HepG2 (cell line): Measurements from ENCODE around the gene ARMH3. TPM values are rescaled to one million over a fixed set of nuclear protein-coding genes. Genes with fewer than 3 reads are reported as not detected.

ENCODE experiments used
- ASH2L ChIP-seq: fragments of 300-600, 200-600 bp; sonication (generic); IDR thresholded peaks from 2 replicates; pipeline ENCODE4 v1.7.0; 2017; ENCODE audit warnings: low read depth, mild to moderate bottlenecking, moderate library complexity, mixed read lengths, low read length; ENCODE audit not compliant: insufficient read length
- EZH2 ChIP-seq: conservative IDR thresholded peaks from 2 replicates; pipeline ENCODE4 v1.6.1; 2012; ENCODE audit warnings: mild to moderate bottlenecking, low read depth, low read length, moderate library complexity
- GABPB1 ChIP-seq: IDR thresholded peaks from 2 replicates; pipeline ENCODE4 v1.6.1; 2016; ENCODE audit warnings: mild to moderate bottlenecking, missing genetic modification reagents, moderate library complexity, missing compliant biosample characterization
- MED1 ChIP-seq: sonication (generic); formaldehyde crosslinking; IDR thresholded peaks from 2 replicates; pipeline ENCODE4 v1.4.0; 2020; ENCODE audit warnings: missing genetic modification reagents
- NFRKB ChIP-seq: fragments of 450-650 bp; IDR thresholded peaks from 2 replicates; pipeline ENCODE4 v1.6.1; 2017
- NR2F6 ChIP-seq, 2 experiments: IDR thresholded peaks; 2 replicates each; pipeline ENCODE4 v1.6.1; 2016; ENCODE audit warnings: antibody characterized with exemption in 1 of 2, mild to moderate bottlenecking in 1 of 2
- RERE ChIP-seq: IDR thresholded peaks from 2 replicates; pipeline ENCODE4 v1.6.1; 2016; ENCODE audit warnings: low read depth, missing genetic modification reagents, missing compliant biosample characterization
- SALL2 ChIP-seq: sonication (generic); formaldehyde crosslinking; IDR thresholded peaks from 2 replicates; pipeline ENCODE4 v1.8.1; 2023; ENCODE audit warnings: mild to moderate bottlenecking, missing genetic modification reagents, inconsistent platforms
- TFAP4 ChIP-seq: sonication (generic); IDR thresholded peaks from 2 replicates; pipeline ENCODE4 v1.6.1; 2016; ENCODE audit warnings: low read depth, borderline replicate concordance
- ZBTB3 ChIP-seq: sonication (generic); formaldehyde crosslinking; IDR thresholded peaks from 2 replicates; pipeline ENCODE4 v1.4.0; 2020; ENCODE audit warnings: low read depth, mild to moderate bottlenecking, moderate library complexity, missing genetic modification reagents, borderline replicate concordance
- ZFP90 ChIP-seq: sonication (generic); formaldehyde crosslinking; IDR thresholded peaks from 2 replicates; pipeline ENCODE4 v1.8.0; 2022; ENCODE audit warnings: missing genetic modification reagents, mild to moderate bottlenecking, inconsistent platforms, borderline replicate concordance
- ZNF33A ChIP-seq: sonication (generic); formaldehyde crosslinking; IDR thresholded peaks from 2 replicates; pipeline ENCODE4 v1.5.1; 2020; ENCODE audit warnings: missing genetic modification reagents, mild to moderate bottlenecking, moderate library complexity, borderline replicate concordance
- ZNF546 ChIP-seq: sonication (generic); formaldehyde crosslinking; conservative IDR thresholded peaks from 2 replicates; pipeline ENCODE4 v1.8.1; 2023; ENCODE audit warnings: mild to moderate bottlenecking, missing genetic modification reagents
- ZNF646 ChIP-seq: sonication (generic); formaldehyde crosslinking; IDR thresholded peaks from 2 replicates; pipeline ENCODE4 v1.9.0; 2021; ENCODE audit warnings: mild to moderate bottlenecking, missing genetic modification reagents
- ZNF737 ChIP-seq: sonication (generic); formaldehyde crosslinking; IDR thresholded peaks from 2 replicates; pipeline ENCODE4 v1.5.0; 2020; ENCODE audit warnings: missing genetic modification reagents, mild to moderate bottlenecking, borderline replicate concordance
- polyA plus RNA-seq, 8 experiments: library from polyadenylated mRNA; depleted of rRNA in 3 of 8; stranded (reverse) in 7 of 8; unstranded in 1 of 8; fragments of >200 nt; fragmentation: Illumina TruSeq in 4 of 8; extraction: Trizol in 4 of 8; gene quantifications; 2 replicates each; pipeline versions ENCODE4 v1.2.1 to v1.2.3, GENCODE V29; 2011 to 2016; ENCODE audit warnings: low read depth in 4 of 8, missing spikeins in 1 of 8, mixed read lengths in 1 of 8; ENCODE audit not compliant: insufficient read depth in 1 of 8
- total RNA-seq, 5 experiments: library from RNA; depleted of rRNA; stranded (reverse); fragments of >200 nt; fragmentation: Illumina TruSeq; extraction: Trizol; gene quantifications; 2 replicates each; pipeline ENCODE4 v1.2.3, GENCODE V29; 2016; ENCODE audit warnings: low read depth in 1 of 5

The ARMH3 gene
- total and polyA plus RNA-seq, 2 of the 13 experiments (the other 11 are each of a cell fraction or from before 2014, with no cell fraction given) = 8.4 to 16.9 TPM

- TF ChIP-seq RERE (CRISPR knock-in tag) (peak; percentile 55; the same call in 1 of the 2 replicates), SALL2 (CRISPR knock-in tag) (peak; percentile 90), NR2F6 (IDR thresholded peaks at IDR 0.05) (peak; percentile 90), NR2F6 (CRISPR knock-in tag; IDR thresholded peaks at IDR 0.05) (peak; percentile 86), TFAP4 (peak; percentile 92), ZNF33A (CRISPR knock-in tag) (0 out of 2 replicates have a peak, but pooled peaks have one; percentile 45), NFRKB (no peak), EZH2 (no peak), ZNF546 (no peak; the same call in 1 of the 2 replicates), ZBTB3 (no peak), MED1 (CRISPR knock-in tag) (peak; percentile 91), ASH2L (peak; percentile 97), ZNF646 (CRISPR knock-in tag) (no peak), ZNF737 (no peak), GABPB1 (CRISPR knock-in tag) (peak; percentile 90), ZFP90 (CRISPR knock-in tag) (no peak; the same call in 1 of the 2 replicates)
Measured at GRCh38 chr10:102055647-102056419, at the start of gene ARMH3 (continued).
